GM18867 (cell line): Measurements from ENCODE around the gene P3H3.

Experiments
- ATAC-seq: cut with Tn5 transposase; IDR thresholded peaks from one replicate; pipeline ENCODE4 v1.9.1; 2021; ENCODE audit warnings: mild to moderate bottlenecking, moderate library complexity; ENCODE audit not compliant: unreplicated experiment

P3H3 gene

DNA sequence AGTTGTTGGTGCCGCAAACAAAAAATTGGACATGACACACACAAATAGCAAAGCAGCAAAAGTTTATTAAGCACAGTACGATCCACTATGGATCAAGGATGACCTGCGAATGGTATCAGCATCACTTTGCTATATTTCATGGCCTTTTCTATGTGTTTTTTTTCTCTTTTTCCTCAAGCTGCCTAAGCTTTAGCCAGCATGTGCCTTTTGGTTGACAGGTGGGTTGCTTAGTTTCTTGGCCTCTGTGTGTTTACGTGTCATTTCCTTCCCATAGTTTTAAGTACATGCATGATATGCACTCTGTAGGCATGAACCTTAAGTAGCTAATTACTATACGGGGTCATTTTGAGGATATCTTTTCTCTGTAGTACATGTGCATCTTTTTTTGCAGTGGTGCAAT, 29.1 kb upstream of the P3H3 start:
- ATAC-seq: no peak

DNA sequence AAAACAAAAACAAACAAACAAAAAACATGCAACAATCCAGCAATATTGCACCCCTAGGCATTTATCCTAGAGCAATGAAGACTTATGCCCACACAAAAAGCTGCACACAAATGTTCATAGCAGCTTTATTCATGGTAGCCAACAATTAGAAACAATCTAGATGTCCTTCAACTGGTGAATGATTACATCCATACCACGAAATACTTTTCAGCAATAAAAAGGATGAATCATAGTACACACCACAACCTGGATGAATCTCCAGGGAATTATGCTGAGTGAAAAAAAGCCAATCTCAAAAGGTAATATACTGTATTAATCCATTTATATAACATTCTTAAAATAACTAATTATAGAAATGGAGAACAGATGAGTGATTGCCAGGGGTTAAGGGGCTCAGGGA, 21.0 kb upstream of the P3H3 start:
- no peak for ATAC-seq

DNA sequence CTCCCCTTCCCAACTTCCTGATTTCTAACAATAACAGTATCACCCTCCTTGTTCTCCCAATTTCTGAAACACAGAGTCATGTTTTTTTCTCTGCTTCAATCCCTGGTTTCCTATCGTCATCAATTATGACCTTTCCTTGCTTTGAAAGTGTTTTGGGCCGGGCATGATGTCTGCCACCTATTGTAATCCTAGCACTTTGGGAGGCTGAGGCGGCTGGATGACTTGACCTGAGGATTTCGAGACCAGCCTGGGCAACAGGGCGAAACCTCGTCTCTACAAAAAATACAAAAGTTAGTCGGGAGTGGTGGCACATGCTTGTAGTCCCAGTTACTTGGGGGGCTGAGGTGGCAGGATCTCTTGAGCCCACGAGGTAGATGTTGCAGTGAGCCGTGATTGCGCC, 19.2 kb upstream of the P3H3 start:
- ATAC-seq: no peak

DNA sequence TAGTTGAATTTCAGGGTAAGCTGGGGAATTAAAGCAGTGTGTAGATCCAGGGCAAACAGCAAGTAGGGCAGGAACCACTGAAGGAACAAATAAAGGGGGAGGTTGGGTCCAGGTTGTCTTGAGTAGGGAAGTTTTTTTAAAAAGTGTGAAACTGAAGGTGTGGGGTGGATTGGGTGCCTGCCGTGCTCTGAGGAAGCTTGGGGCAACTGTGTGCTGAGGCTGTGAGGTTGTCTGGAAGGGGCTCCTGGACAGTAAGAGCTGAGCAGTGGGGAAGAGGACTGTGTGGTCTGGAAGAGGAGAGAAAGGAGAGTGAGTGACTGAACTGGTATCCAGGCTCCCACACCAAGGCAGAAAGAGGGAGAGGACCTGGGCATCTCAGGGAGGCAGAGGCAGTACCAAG, 17.4 kb upstream of the P3H3 start:
- no peak for ATAC-seq

DNA sequence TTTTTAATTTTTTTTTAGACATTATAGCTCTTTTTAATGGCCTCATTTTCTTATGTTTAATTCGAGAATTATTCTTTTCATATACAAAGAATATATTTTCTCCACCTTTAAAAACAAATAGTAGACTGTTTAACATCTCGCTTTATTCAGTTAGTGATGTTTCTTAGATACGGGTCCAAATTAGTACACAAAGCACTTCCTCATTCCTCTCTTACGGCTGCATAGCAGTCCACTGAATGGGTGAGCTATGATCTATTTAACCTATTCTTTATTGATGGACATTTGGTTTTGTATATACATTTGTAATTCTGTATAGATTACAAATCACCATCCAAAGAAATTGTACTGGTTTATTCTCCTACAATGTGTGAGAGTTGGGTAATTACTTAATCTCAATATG, 14.8 kb upstream of the P3H3 start:
- no peak for ATAC-seq

DNA sequence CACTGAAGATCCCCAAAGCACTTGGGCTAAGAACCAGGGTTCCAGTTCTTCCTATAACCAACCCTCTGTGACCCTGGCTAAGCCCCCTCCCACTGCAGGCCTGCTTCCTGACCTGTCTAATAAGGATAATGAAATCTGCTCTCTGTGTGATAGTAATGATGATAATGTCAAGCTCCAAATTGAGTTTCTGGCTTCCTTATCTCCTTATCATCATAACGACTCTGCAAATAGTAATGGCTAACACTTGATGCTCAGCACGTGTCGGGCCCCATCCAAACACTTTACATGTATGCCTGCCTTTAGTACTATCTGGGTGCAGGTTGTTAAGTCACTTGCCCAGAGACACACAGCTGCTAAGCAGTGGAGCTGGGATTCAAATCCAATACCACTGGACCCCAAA, 11.6 kb upstream of the P3H3 start:
- ATAC-seq: no peak

DNA sequence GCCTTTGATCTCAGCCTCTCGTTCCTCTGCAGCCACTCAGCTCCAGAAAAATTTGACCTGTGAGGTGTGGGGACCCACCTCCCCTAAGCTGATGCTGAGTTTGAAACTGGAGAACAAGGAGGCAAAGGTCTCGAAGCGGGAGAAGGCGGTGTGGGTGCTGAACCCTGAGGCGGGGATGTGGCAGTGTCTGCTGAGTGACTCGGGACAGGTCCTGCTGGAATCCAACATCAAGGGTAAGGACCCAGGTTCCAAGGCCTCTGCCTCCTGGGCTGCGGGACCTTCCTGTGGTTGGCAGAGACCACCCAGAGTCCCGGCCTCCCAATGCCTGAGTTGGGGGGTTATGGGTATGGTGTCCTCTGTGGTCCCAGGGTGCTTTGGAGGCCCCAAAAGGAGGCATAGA, 11.1 kb upstream of the P3H3 start:
- no peak for ATAC-seq

DNA sequence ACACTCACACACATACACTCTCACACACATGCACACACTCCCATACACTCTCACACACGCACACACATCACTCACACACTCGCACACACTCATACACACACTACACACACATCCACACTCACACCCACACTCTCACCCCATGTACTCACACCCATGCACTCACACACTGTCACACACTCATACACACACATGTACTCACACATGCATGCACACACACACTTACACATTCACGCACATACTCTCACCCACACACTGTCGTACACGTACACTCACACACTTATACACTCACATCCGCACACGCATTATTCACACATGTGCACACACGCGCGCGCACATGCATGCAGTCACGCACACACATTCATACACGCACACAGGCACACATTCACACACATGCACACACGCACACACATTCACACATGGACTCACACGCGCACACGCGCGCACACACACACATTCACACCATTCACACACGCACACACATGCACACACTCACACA, 10.5 kb upstream of the P3H3 start:
- no peak for ATAC-seq

DNA sequence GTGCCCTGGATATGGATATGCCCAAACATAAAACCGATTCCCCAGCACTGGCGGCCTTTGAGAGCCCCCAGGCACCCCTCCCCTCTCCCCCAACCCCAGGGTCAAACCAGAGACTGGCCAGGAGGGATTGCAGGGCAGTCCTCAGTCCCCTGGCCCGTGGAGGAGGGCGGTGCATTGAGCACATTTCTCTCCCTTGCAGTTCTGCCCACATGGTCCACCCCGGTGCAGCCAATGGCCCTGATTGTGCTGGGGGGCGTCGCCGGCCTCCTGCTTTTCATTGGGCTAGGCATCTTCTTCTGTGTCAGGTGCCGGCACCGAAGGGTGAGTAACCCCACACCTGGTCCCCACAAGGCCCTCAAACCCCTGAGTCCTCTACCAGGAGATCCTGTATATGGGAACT, 10.0 kb upstream of the P3H3 start:
- no peak for ATAC-seq

DNA sequence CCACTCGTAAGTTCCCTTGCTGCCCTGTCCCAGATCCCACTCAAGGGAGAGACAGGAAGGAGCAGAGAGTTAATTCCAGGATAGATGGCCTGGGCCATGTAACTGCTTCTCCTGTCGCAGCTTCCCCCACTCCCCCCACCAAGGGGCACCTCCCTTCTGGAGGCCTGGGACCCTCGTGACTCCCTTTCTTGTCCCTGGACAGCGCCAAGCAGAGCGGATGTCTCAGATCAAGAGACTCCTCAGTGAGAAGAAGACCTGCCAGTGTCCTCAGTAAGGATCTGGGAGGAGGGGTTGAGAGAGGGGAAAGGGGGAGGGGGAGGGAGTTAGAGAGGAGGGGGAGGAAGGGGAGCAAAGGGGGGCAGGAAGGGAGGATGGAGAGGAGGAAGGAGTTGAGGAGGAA, 9.6 kb upstream of the P3H3 start:
- no peak for ATAC-seq

DNA sequence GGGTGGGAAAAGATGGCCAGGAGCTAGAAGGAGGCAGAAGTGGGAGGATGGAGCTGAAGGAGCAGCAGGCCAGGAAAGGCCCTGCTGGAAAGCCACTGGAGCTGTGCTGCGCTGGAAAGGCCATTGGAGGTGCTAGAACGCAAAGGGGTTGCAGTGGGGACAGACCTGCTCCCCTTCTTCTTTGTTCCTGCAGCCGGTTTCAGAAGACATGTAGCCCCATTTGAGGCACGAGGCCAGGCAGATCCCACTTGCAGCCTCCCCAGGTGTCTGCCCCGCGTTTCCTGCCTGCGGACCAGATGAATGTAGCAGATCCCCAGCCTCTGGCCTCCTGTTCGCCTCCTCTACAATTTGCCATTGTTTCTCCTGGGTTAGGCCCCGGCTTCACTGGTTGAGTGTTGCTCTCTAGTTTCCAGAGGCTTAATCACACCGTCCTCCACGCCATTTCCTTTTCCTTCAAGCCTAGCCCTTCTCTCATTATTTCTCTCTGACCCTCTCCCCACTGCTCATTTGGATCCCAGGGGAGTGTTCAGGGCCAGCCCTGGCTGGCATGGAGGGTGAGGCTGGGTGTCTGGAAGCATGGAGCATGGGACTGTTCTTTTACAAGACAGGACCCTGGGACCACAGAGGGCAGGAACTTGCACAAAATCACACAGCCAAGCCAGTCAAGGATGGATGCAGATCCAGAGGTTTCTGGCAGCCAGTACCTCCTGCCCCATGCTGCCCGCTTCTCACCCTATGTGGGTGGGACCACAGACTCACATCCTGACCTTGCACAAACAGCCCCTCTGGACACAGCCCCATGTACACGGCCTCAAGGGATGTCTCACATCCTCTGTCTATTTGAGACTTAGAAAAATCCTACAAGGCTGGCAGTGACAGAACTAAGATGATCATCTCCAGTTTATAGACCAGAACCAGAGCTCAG, 8.8 kb upstream of the P3H3 start:
- ATAC-seq: no peak

DNA sequence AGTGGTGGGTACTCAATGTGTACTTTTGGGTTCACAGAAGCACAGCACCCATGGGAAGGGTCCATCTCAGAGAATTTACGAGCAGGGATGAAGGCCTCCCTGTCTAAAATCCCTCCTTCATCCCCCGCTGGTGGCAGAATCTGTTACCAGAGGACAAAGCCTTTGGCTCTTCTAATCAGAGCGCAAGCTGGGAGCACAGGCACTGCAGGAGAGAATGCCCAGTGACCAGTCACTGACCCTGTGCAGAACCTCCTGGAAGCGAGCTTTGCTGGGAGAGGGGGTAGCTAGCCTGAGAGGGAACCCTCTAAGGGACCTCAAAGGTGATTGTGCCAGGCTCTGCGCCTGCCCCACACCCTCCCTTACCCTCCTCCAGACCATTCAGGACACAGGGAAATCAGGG, 8.0 kb upstream of the P3H3 start:
- ATAC-seq: no peak

DNA sequence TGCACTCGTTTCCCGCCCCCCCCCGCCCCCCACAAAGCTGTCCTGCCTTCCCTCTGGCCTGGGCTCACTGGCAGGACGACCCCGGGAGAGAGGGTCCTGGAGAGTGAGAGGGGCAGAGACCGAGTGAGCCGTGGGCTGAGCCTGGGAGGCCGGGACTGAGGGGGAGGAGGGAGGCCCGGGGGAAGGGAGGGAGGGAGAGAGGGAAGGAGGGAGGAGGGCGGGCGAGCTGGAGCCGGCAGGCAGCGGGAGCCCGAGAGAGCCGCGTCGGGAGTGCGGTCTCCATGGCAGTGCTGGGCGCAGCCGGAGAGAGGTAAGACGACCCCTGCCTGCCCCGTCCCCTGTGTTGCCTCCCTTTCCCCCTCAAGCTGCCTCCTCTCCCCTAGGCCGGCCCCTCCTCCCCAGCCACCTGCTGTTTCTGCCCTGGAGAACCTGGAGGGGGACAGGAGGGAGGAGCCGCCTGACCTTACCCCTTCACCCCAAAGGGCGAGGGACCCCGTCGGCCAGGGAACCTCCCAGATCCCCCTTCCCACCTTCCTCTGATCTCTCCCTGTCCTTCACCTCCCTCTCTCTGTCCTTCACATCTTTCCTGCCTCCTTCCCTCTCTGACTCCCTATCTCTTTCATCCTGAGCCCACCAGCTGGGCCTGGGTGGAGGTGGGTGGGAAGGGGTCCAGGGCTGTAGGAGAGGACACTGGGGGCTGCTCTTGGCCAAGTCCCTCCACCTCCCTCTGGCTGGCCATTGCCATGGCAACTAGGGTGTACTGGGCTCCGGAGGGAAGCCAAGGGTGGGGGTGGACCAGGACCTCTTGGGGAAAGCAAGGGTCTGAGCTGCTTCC, 6.4 kb upstream of the P3H3 start, which contains the start of gene GPR162:
GPR162 (plus strand) TSS at position 231 of the 835 bp plus-strand sequence. CDS start 2,078 bp downstream, outside the sequence.
- no peak for ATAC-seq

DNA sequence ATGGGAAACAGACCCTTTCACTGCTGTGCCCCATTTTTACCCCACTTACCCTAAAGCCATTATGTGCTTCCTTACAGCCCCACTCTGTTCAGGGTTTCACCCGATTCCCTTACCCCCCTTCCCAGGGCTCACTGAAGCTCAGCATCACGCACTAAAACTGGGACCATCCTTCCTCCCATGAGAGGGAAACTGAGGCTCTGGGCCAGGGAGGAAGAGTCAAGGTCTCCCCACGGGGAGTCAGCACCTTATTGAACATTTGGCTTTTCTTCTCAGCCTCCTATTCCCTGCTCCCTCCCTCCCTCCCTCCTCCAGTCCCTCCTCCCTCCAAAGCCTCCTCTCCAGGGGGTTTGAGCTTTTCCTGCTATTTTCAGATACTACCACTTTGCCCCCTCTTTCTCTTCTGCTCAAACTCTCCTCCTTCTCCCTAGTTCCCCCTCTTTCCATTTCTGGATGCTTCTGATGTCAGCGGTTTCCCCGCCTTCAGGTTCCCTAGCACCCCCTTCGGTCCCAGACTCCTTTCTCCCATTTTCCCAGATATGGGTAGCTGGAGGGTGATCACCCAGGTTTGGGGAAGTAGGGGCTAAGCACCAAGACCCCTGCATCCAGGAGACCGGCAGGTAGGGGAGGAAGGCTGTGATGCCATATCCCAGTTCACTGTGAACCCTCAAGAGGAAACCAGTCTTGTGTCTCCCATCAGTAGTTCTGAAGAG, 5.6 kb upstream of the P3H3 start:
- ATAC-seq: no peak

DNA sequence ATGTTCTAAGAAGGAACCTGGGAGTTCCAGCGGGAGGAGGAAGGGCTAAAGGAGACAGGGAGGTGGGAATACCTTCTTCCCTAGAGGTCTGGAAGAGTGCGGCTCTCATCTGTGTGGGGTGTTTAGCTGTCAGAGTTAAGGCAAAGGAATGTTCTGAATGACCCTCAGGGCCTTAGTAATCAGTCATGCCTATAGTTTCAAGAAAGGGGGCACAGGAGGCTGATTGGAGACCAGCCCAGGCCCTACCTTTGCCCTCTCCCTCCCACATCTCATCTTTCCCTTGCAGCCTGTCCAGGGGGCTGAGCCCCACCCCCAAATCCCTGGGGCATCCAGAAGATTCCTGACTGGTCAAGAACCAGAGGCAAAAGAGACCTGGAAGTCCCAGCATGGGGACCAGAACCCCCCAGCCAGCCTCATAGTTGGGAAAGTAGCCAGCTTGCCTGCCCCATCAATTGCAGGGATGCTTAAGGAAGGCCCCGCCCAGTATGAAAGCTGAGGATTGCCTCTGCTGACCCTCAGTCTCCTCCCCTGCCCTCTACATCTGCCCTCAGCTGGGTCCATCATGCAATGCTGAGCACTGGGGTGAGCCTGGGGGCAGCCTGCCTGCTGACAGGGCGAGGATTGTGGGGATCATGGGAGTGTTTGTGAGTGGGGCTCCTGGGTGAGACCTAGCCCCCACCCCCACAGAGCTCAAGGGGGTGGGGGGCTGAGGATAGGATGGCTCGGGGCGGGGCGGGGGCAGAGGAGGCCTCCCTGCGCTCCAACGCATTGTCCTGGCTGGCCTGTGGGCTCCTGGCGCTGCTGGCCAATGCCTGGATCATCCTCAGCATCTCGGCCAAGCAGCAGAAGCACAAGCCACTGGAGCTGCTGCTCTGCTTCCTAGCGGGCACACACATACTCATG, 4.8 kb upstream of the P3H3 start:
- ATAC-seq: no peak

DNA sequence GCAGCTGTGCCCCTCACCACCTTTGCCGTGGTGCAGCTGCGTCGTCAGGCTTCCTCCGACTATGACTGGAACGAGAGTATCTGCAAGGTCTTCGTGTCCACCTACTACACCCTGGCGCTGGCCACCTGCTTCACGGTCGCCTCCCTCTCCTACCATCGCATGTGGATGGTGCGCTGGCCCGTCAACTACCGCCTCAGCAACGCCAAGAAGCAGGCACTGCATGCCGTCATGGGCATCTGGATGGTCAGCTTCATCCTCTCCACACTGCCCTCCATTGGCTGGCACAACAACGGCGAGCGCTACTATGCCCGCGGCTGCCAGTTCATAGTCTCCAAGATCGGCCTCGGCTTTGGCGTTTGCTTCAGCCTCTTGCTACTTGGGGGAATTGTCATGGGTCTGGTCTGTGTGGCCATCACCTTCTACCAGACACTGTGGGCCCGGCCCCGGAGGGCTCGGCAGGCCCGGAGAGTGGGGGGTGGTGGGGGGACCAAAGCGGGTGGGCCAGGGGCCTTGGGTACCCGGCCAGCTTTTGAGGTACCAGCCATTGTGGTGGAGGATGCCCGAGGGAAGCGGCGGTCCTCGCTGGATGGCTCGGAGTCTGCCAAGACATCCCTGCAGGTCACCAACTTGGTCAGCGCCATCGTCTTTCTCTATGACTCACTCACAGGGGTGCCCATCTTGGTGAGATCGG, 4.0 kb upstream of the P3H3 start:
- ATAC-seq: no peak

DNA sequence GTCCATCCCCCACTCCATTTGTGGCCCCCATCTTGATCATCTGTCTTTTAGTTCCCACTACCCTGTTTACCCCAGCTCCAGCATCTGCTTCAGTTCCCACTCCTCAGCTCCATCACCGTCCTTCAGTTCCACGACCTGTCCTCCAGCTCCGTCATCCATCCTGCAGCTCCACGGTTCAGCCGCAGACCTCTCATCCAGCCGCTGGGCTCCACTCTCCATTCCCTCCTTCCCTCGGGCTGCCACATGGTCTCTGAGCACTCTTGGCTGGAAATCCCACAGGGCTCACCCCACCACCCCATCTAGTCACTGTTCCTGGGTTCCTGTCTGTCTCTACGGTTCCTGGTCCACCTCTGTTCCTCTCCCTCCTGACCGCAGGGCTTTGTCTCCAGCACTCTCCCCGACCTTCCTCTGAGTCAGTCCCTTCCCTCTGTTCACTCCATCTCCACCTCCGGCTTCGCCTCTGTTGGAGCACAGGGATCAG, 3.3 kb upstream of the P3H3 start:
- ATAC-seq: no peak

DNA sequence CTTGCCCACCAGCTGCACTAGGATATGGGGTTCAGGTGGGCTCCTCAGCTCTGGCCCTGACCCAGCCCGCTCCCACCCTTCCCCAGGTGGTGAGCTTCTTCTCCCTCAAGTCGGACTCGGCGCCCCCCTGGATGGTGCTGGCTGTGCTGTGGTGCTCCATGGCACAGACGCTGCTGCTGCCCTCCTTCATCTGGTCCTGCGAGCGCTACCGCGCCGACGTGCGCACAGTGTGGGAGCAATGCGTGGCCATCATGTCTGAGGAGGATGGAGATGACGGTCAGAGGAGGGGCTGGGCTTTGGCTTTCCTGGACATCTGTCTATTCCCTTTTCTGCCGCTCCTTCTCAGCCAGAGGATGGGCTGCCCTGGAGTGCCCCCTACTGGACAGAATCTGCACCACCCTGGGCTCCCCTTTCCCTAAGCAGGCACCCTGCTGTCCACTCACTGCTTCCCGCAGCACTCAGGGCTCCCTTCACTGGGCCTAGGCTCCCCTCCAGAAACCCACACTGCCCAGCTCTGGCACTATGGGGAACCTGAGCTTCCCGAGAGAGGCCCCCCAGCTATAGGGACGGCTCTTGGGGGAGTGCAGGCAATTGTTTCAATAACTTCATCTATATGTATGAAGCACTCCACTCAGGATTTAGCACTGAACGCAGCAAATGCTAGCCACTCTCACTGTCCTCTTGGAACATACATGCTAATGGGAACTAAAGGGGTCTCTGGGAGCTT, 2.6 kb upstream of the P3H3 start:
- no peak for ATAC-seq
